HCT116 (cell line): ENCODE measurements around the gene SYNGAP1. TPM values are rescaled to one million over a fixed set of nuclear protein-coding genes. Genes with fewer than 3 reads are reported as not detected.

ENCODE experiments used
- ATAC-seq: fragments of 200-7000 bp; cut with Tn5 transposase; 2 replicates; pipeline ENCODE4 v1.9.1; 2020; ENCODE audit warnings: mild to moderate bottlenecking, moderate library complexity
- BruUV-seq: library from RNA; stranded (reverse); fragments of 400-500 nt; replicated peaks from 2 replicates; lab custom pipeline; 2021; lab: Mats Ljungman, UMichigan
- CTCF ChIA-PET: fragments of 300-600 bp; sonication (Branson Sonifier 250); formaldehyde crosslinking; loops from one replicate; lab custom pipeline; 2021; ENCODE audit warnings: antibody characterized with exemption; lab: Charles Lee
- POLR2A ChIA-PET: fragments of 300-600, 350-600 bp; sonication (Branson Sonifier 250); formaldehyde crosslinking; loops from one replicate; lab custom pipeline; 2021; ENCODE audit warnings: antibody characterized with exemption; lab: Charles Lee
- RAD21 ChIA-PET, 2 experiments: fragments of 300-600 bp; sonication (Branson Sonifier 250); formaldehyde crosslinking; loops; one replicate each; lab custom pipeline; 2023; ENCODE audit warnings: low total read pairs in 2 of 2; ENCODE audit not compliant: uncharacterized antibody in 2 of 2, unreplicated experiment in 2 of 2, low non-redundant PET in 1 of 2; lab: Charles Lee
- DNase-seq: peaks from one replicate; pipeline ENCODE4 v3.0.0-alpha.2; 2010; ENCODE audit warnings: low read depth, low spot score
- H2AFZ ChIP-seq: fragments of 200-600 bp; shearing (Covaris generic), sonication (generic); 2 replicates; pipeline ENCODE4 v1.6.1; 2017; ENCODE audit warnings: low read depth, mixed run types, mixed read lengths, antibody characterized with exemption, low read length; ENCODE audit not compliant: poor library complexity, severe bottlenecking
- H3K27ac ChIP-seq: 2 replicates; pipeline ENCODE4 v1.5.1; 2012; ENCODE audit warnings: low read depth, low read length
- H3K27me3 ChIP-seq: fragments of 200-600 bp; sonication (generic); 2 replicates; pipeline ENCODE4 v1.6.1; 2016; ENCODE audit warnings: mixed run types, low read length, mixed read lengths; ENCODE audit not compliant: insufficient read depth
- H3K36me3 ChIP-seq, 2 experiments: fragments of 200-500 bp in 1 of 2; fragments of 200-600 bp in 1 of 2; sonication (Bioruptor generic) in 1 of 2; sonication (generic) in 1 of 2; 2 replicates each; pipeline versions ENCODE4 v1.5.1 to v1.6.1; 2014 to 2016; ENCODE audit warnings: low read length in 2 of 2, inconsistent platforms in 1 of 2, mixed read lengths in 1 of 2, mixed run types in 1 of 2; ENCODE audit not compliant: insufficient read depth in 2 of 2, control insufficient read depth in 1 of 2
- H3K4me1 ChIP-seq, 2 experiments: fragments of 200-600 bp in 1 of 2; sonication (generic) in 1 of 2; 2 replicates each; pipeline versions ENCODE4 v1.5.1 to v1.6.1; 2012 to 2017; ENCODE audit warnings: low read length in 2 of 2, inconsistent platforms in 1 of 2, mild to moderate bottlenecking in 1 of 2, mixed read lengths in 1 of 2, mixed run types in 1 of 2, moderate library complexity in 1 of 2; ENCODE audit not compliant: insufficient read depth in 2 of 2, control insufficient read depth in 1 of 2
- H3K4me2 ChIP-seq: fragments of 200-600 bp; sonication (generic); 2 replicates; pipeline ENCODE4 v1.6.1; 2017; ENCODE audit warnings: mixed run types, low read length, mixed read lengths
- H3K4me3 ChIP-seq, 2 experiments: fragments of 200-600 bp in 1 of 2; sonication (generic) in 1 of 2; replicated peaks in 1 of 2; 2 replicates each; pipeline ENCODE4 v1.5.1; 2011 to 2016; ENCODE audit warnings: low read length in 2 of 2, control low read depth in 1 of 2, low read depth in 1 of 2, mild to moderate bottlenecking in 1 of 2, mixed read lengths in 1 of 2, mixed run types in 1 of 2
- H3K79me2 ChIP-seq: fragments of 200-600 bp; sonication (generic); 2 replicates; pipeline ENCODE4 v1.6.1; 2017; ENCODE audit warnings: mild to moderate bottlenecking, mixed run types, low read length, moderate library complexity, mixed read lengths; ENCODE audit not compliant: insufficient read depth
- H3K9ac ChIP-seq: fragments of 200-600 bp; sonication (generic); 2 replicates; pipeline ENCODE4 v1.6.1; 2016; ENCODE audit warnings: low read length, mixed read lengths
- H3K9me2 ChIP-seq: fragments of 200-600 bp; sonication (generic), shearing (Covaris generic); 2 replicates; pipeline ENCODE4 v1.6.1; 2017; ENCODE audit warnings: mixed run types, mild to moderate bottlenecking, moderate library complexity; ENCODE audit not compliant: insufficient read depth
- H3K9me3 ChIP-seq, 2 experiments: fragments of 200-500 bp in 1 of 2; fragments of 200-600 bp in 1 of 2; sonication (Bioruptor generic) in 1 of 2; sonication (generic) in 1 of 2; 2 replicates each; pipeline ENCODE4 v1.6.1; 2014 to 2017; ENCODE audit warnings: low read length in 2 of 2, mixed read lengths in 2 of 2, inconsistent platforms in 1 of 2, low read depth in 1 of 2, mild to moderate bottlenecking in 1 of 2, mixed run types in 1 of 2, moderate library complexity in 1 of 2; ENCODE audit not compliant: control insufficient read depth in 1 of 2, insufficient read depth in 1 of 2
- H4K20me1 ChIP-seq: fragments of 200-600 bp; sonication (generic), shearing (Covaris generic); 2 replicates; pipeline ENCODE4 v1.6.1; 2017; ENCODE audit warnings: mixed run types, mild to moderate bottlenecking, moderate library complexity; ENCODE audit not compliant: insufficient read depth
- CBX3 ChIP-seq: IDR thresholded peaks from 2 replicates; pipeline ENCODE4 v1.6.1; 2012; ENCODE audit warnings: low read depth
- CEBPB ChIP-seq: IDR thresholded peaks from 2 replicates; pipeline ENCODE4 v1.6.1; 2012; ENCODE audit warnings: low read depth
- EGR1 ChIP-seq: IDR thresholded peaks from 2 replicates; pipeline ENCODE4 v1.6.1; 2012; ENCODE audit warnings: low read depth
- EZH2phosphoT487 ChIP-seq: fragments of 200-600 bp; IDR thresholded peaks from 2 replicates; pipeline ENCODE4 v1.6.1; 2018; ENCODE audit warnings: antibody characterized with exemption, borderline replicate concordance
- JUND ChIP-seq: IDR thresholded peaks from 2 replicates; pipeline ENCODE4 v1.6.1; 2012
- POLR2A ChIP-seq: IDR thresholded peaks from 2 replicates; pipeline ENCODE4 v1.7.0; 2011; ENCODE audit warnings: borderline replicate concordance; ENCODE audit not compliant: insufficient read depth, insufficient read length; ENCODE audit errors: extremely low read depth
- POLR2AphosphoS5 ChIP-seq: IDR thresholded peaks from 2 replicates; pipeline ENCODE4 v1.6.1; 2011; ENCODE audit warnings: mild to moderate bottlenecking, low read depth, low read length, moderate library complexity
- RAD21 ChIP-seq: IDR thresholded peaks from 2 replicates; pipeline ENCODE4 v1.6.1; 2012; ENCODE audit warnings: low read depth, mild to moderate bottlenecking
- SIN3A ChIP-seq: IDR thresholded peaks from 2 replicates; pipeline ENCODE4 v1.6.1; 2012; ENCODE audit warnings: low read depth
- TCF7L2 ChIP-seq: IDR thresholded peaks from 2 replicates; pipeline ENCODE4 v1.7.0; 2011; ENCODE audit warnings: borderline replicate concordance, inconsistent platforms; ENCODE audit not compliant: insufficient read depth, insufficient read length; ENCODE audit errors: extremely low read depth
- YY1 ChIP-seq: IDR thresholded peaks from 2 replicates; pipeline ENCODE4 v1.6.1; 2011; ENCODE audit warnings: low read length, low read depth, moderate library complexity, mild to moderate bottlenecking; ENCODE audit not compliant: insufficient replicate concordance; ENCODE audit errors: extremely low read depth
- ZFX ChIP-seq: fragments of 450-650 bp; IDR thresholded peaks from 2 replicates; pipeline ENCODE4 v1.6.1; 2017
- intact Hi-C: fragments of 100-400 bp; cut with micrococcal nuclease; formaldehyde crosslinking; loops from 2 replicates; pipeline ENCODE4 v1.10.0; 2022
- total RNA-seq: library from RNA; stranded (reverse); gene quantifications from one replicate; pipeline ENCODE4 v1.2.1, GENCODE V29; 2021; ENCODE audit not compliant: unreplicated experiment
- TF ChIP-seq, protein P1 (sequence below): IDR thresholded peaks from 2 replicates; pipeline ENCODE4 v1.6.1; 2012
- TF ChIP-seq, protein P2 (sequence below): IDR thresholded peaks from 2 replicates; pipeline ENCODE4 v1.6.1; 2011; ENCODE audit warnings: mild to moderate bottlenecking, low read length, moderate library complexity; ENCODE audit not compliant: insufficient replicate concordance; ENCODE audit errors: extremely low read depth
- TF ChIP-seq, protein P3 (sequence below), 3 experiments: fragments of 200-600 bp in 1 of 3; sonication (generic) in 1 of 3; IDR thresholded peaks in 2 of 3; conservative IDR thresholded peaks in 1 of 3; 2 replicates each; pipeline ENCODE4 v1.5.1; 2012 to 2017; ENCODE audit warnings: low read depth in 2 of 3, low read length in 2 of 3, antibody characterized with exemption in 1 of 3, borderline replicate concordance in 1 of 3, control low read depth in 1 of 3, mild to moderate bottlenecking in 1 of 3, mixed read lengths in 1 of 3, mixed run types in 1 of 3, moderate library complexity in 1 of 3; ENCODE audit not compliant: insufficient read depth in 1 of 3

Gene SYNGAP1
- total RNA-seq, 1 experiment from 2014 or later = 11.5 TPM

DNA sequence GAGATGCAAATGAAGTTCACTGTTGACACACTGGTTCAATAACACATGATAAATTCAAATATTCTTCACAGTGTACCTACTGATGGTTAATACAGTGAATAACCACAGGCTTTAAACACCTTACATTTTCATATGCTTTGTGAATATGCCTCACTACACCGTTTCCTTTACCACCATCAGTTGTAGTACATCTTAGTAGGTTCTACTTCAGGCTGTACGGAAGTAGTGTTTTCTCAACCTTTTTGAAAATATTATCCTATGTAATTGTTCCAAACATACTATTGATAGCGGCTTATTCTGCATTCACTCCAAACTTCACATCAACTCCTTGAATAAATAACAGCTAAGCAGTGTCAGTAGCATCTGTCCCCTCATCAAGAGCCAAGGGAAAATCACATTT lies 49.8 kb downstream of the SYNGAP1 start:
- Histone ChIP-seq H2AFZ (no peak overlapping the region), H3K9me3 (no peaks in the 10 kb centered on the region), H3K9me2 (no peaks in the 10 kb centered on the region), H3K27me3 (no peaks in the 10 kb centered on the region), H3K4me2 (no peak overlapping the region), H3K9ac (no peak overlapping the region), H4K20me1 (no peaks in the 10 kb centered on the region), H3K4me1 (no peaks in the 10 kb centered on the region), H3K4me3 (no peak overlapping the region), H3K27ac (no peak overlapping the region), H3K79me2 (no peaks in the 10 kb centered on the region), H3K36me3 (no peaks in the 10 kb centered on the region)
- no TSS peak for BruUV-seq
- ATAC-seq = no peak
- POLR2A ChIA-PET = no interaction called here
- TF ChIP-seq RAD21 (no peak), EGR1 (no peak), CBX3 (no peak), EZH2phosphoT487 (no peak), SIN3A (no peak), POLR2AphosphoS5 (no peak), ZFX (no peak), POLR2A (no peak), TCF7L2 (no peak), CEBPB (no peak), YY1 (no peak), JUND (no peak)
- TF ChIP-seq, protein P1, sequence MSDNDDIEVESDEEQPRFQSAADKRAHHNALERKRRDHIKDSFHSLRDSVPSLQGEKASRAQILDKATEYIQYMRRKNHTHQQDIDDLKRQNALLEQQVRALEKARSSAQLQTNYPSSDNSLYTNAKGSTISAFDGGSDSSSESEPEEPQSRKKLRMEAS = no peak
- TF ChIP-seq, protein P2, sequence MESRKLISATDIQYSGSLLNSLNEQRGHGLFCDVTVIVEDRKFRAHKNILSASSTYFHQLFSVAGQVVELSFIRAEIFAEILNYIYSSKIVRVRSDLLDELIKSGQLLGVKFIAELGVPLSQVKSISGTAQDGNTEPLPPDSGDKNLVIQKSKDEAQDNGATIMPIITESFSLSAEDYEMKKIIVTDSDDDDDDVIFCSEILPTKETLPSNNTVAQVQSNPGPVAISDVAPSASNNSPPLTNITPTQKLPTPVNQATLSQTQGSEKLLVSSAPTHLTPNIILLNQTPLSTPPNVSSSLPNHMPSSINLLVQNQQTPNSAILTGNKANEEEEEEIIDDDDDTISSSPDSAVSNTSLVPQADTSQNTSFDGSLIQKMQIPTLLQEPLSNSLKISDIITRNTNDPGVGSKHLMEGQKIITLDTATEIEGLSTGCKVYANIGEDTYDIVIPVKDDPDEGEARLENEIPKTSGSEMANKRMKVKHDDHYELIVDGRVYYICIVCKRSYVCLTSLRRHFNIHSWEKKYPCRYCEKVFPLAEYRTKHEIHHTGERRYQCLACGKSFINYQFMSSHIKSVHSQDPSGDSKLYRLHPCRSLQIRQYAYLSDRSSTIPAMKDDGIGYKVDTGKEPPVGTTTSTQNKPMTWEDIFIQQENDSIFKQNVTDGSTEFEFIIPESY = no peak
- TF ChIP-seq, protein P3, sequence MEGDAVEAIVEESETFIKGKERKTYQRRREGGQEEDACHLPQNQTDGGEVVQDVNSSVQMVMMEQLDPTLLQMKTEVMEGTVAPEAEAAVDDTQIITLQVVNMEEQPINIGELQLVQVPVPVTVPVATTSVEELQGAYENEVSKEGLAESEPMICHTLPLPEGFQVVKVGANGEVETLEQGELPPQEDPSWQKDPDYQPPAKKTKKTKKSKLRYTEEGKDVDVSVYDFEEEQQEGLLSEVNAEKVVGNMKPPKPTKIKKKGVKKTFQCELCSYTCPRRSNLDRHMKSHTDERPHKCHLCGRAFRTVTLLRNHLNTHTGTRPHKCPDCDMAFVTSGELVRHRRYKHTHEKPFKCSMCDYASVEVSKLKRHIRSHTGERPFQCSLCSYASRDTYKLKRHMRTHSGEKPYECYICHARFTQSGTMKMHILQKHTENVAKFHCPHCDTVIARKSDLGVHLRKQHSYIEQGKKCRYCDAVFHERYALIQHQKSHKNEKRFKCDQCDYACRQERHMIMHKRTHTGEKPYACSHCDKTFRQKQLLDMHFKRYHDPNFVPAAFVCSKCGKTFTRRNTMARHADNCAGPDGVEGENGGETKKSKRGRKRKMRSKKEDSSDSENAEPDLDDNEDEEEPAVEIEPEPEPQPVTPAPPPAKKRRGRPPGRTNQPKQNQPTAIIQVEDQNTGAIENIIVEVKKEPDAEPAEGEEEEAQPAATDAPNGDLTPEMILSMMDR (IDR thresholded peaks at IDR 0.05 in 2 of 3, conservative IDR thresholded peaks at IDR 0.05 in 1 of 3; ENCODE audit: borderline replicate concordance in 1 of 3, insufficient read depth in 1 of 3, low read depth in 2 of 3, low read length in 2 of 3) = no peak
- intact Hi-C loops = no loop called here
- RAD21 ChIA-PET = no interaction called here
- CTCF ChIA-PET = no interaction called here
- DNase-seq = no peak
